ENCODE results near the gene RAP1B.

GRCh38 chr12:68648179-68648578 lies 37.5 kb downstream of the RAP1B start:
- no peak for TF ChIP-seq CTCF (IDR thresholded peaks at IDR 0.05)
- no peak for TF ChIP-seq POLR2A (IDR thresholded peaks at IDR 0.05; ENCODE audit: low read depth)
- TF ChIP-seq EP300 (IDR thresholded peaks at IDR 0.05) = no peak

Data from esophagus muscularis mucosa (tissue), 4 donors.